Gastroesophageal sphincter (tissue), 4 donors: ENCODE measurements around the gene PCDHA6. TPM values are rescaled to one million over a fixed set of nuclear protein-coding genes. Genes with fewer than 3 reads are reported as not detected.

Source experiments
- ATAC-seq: fragments of 150-250 bp; one replicate; pipeline ENCODE4 v1.9.1; 2016; ENCODE audit warnings: mild to moderate bottlenecking, moderate library complexity
- H3K27ac ChIP-seq, 4 donors: fragments of 200-600 bp; sonication (generic) in 3 of 4; 1 replicate in 3 of 4; 2 replicates in 1 of 4; pipeline ENCODE4 v1.5.1; 2016 to 2019
- H3K27me3 ChIP-seq: fragments of 200-600 bp; sonication (generic); one replicate; pipeline ENCODE4 v1.5.1; 2019
- H3K36me3 ChIP-seq, 2 donors: fragments of 200-600 bp; sonication (generic); one replicate each; pipeline ENCODE4 v1.5.1; 2019; ENCODE audit warnings: control low read depth in 1 of 2
- H3K4me1 ChIP-seq, 3 donors: fragments of 200-600 bp; sonication (generic); 1 replicate in 2 of 3; 2 replicates in 1 of 3; pipeline ENCODE4 v1.5.1; 2016 to 2019; ENCODE audit warnings: control low read depth in 2 of 3
- H3K4me3 ChIP-seq, 2 donors: fragments of 200-600 bp; sonication (generic); one replicate each; pipeline ENCODE4 v1.5.1; 2019; ENCODE audit warnings: mild to moderate bottlenecking in 1 of 2, moderate library complexity in 1 of 2
- H3K9me3 ChIP-seq, 3 donors: fragments of 200-600 bp; sonication (generic); one replicate each; pipeline ENCODE4 v1.5.1; 2017 to 2019; ENCODE audit warnings: control low read depth in 2 of 3
- CTCF ChIP-seq, 4 experiments: fragments of 200-600 bp in 2 of 4; fragments of 450-650 bp in 2 of 4; sonication (generic) in 1 of 4; IDR thresholded peaks; one replicate each; pipeline ENCODE4 v1.5.1; 2017 to 2019; ENCODE audit warnings: antibody characterized with exemption in 4 of 4, mild to moderate bottlenecking in 2 of 4, moderate library complexity in 2 of 4
- EP300 ChIP-seq: sonication (generic); formaldehyde crosslinking; IDR thresholded peaks from one replicate; pipeline ENCODE4 v1.6.1; 2017; ENCODE audit warnings: antibody characterized with exemption, mild to moderate bottlenecking
- POLR2A ChIP-seq, 2 donors: fragments of 450-650 bp; IDR thresholded peaks; one replicate each; pipeline ENCODE4 v1.6.1; 2017; ENCODE audit warnings: antibody characterized with exemption in 2 of 2, mild to moderate bottlenecking in 2 of 2, moderate library complexity in 1 of 2
- POLR2AphosphoS5 ChIP-seq: sonication (generic); formaldehyde crosslinking; IDR thresholded peaks from one replicate; pipeline ENCODE4 v1.6.1; 2017; ENCODE audit warnings: antibody characterized with exemption
- WGBS, 2 donors: methylation state at CpG; one replicate each; pipeline ENCODE4 v1.1.5; 2018; ENCODE audit warnings: low coverage in 1 of 2; 5-methylcytosine and 5-hydroxymethylcytosine counted together
- total RNA-seq, 4 donors: library from RNA; depleted of rRNA; stranded (reverse); fragments of >200 nt; gene quantifications; one replicate each; pipeline ENCODE4 v1.1.0, GENCODE V29; 2016

PCDHA6 gene
- total RNA-seq, 4 donors from 2014 or later, result 0.31 to 1.4 (median 0.73) TPM

- TF ChIP-seq EP300 (no peak), CTCF (IDR thresholded peaks at IDR 0.05) (no peak), POLR2AphosphoS5 (no peak), POLR2A (IDR thresholded peaks at IDR 0.05) (no peak)
- H3K36me3 ChIP-seq, result no peaks in the 10 kb centered on the region
- H3K4me3 ChIP-seq, result no peak overlapping the region
- peaks cover 69% of the 10 kb centered on the region for H3K27me3 ChIP-seq
- WGBS, 2 donors, result no CpG with 5 or more reads among the region's 37 CpGs
- no peak for ATAC-seq
- H3K27ac ChIP-seq, result no peak overlapping the region
- no peaks in the 10 kb centered on the region for H3K4me1 ChIP-seq
- peaks cover 0 to 42% (median 0%) of the 10 kb centered on the region in 3 donors for H3K9me3 ChIP-seq
Observed at GRCh38 chr5:140877262-140877581, 49.5 kb downstream of the PCDHA6 start.

Other genes with a start within 250 kb of the PCDHA6 start
- 10 to 100 TPM; 20.4 to 84.5 (median 37.9) TPM for gene CD14, start 194.8 kb upstream of the PCDHA6 start, total RNA-seq
- gene TMCO6, start 188.5 kb upstream of the PCDHA6 start, total RNA-seq, result 10 to 100 TPM; 10.9 to 72.1 (median 26.7) TPM
- 10 to 100 TPM; 38.6 to 61.5 (median 46.1) TPM for gene NDUFA2, start 180.3 kb upstream of the PCDHA6 start, total RNA-seq
- gene IK, start 180.1 kb upstream of the PCDHA6 start, total RNA-seq, result 100 to 1,000 TPM; 130 to 168 (median 131) TPM
- 10 to 100 TPM; 15.6 to 25.1 (median 16.9) TPM for gene WDR55, start 163.1 kb upstream of the PCDHA6 start, total RNA-seq
- gene DND1, start 154.4 kb upstream of the PCDHA6 start, total RNA-seq, result under 1 TPM in 3 of 4 donors, not detected in 1; 0.19 to 0.67 (median 0.62) TPM
- gene HARS1, start 136.6 kb upstream of the PCDHA6 start, total RNA-seq, result 10 to 100 TPM; 65.9 to 67.9 (median 67.1) TPM
- 10 to 100 TPM; 16.0 to 41.6 (median 25.5) TPM for gene HARS2, start 136.5 kb upstream of the PCDHA6 start, total RNA-seq
- 10 to 100 TPM; 35.8 to 47.2 (median 45.0) TPM for gene ZMAT2, start 127.5 kb upstream of the PCDHA6 start, total RNA-seq
- not detected for gene PCDHA1, start 41.8 kb upstream of the PCDHA6 start, total RNA-seq
- gene PCDHA2, start 33.1 kb upstream of the PCDHA6 start, total RNA-seq, result under 1 TPM in 2 of 4 donors, not detected in 2; 0.19 to 0.27 TPM
- 1 to 10 TPM in 1 of 4 donors, under 1 TPM in 3; 0.32 to 1.4 (median 0.70) TPM for gene PCDHA3, start 26.9 kb upstream of the PCDHA6 start, total RNA-seq
- under 1 TPM in 3 of 4 donors, not detected in 1; 0.13 to 0.96 (median 0.31) TPM for gene PCDHA4, start 20.9 kb upstream of the PCDHA6 start, total RNA-seq
- under 1 TPM in 3 of 4 donors, not detected in 1; 0.27 to 0.31 (median 0.27) TPM for gene PCDHA5, start 6.3 kb upstream of the PCDHA6 start, total RNA-seq
- under 1 TPM in 3 of 4 donors, not detected in 1; 0.27 to 0.47 (median 0.35) TPM for gene PCDHA7, start 6.3 kb downstream of the PCDHA6 start, total RNA-seq
- gene PCDHA8, start 13.2 kb downstream of the PCDHA6 start, total RNA-seq, result under 1 TPM in 1 of 4 donors, not detected in 3; 0.15 TPM
- gene PCDHA9, start 20.4 kb downstream of the PCDHA6 start, total RNA-seq, result under 1 TPM in 3 of 4 donors, not detected in 1; 0.13 to 0.47 (median 0.23) TPM
- gene PCDHA10, start 27.9 kb downstream of the PCDHA6 start, total RNA-seq, result 1 to 10 TPM in 3 of 4 donors, under 1 TPM in 1; 0.94 to 2.5 (median 1.4) TPM
- 1 to 10 TPM in 1 of 4 donors, under 1 TPM in 3; 0.13 to 1.9 (median 0.89) TPM for gene PCDHA11, start 41.0 kb downstream of the PCDHA6 start, total RNA-seq
- gene PCDHA12, start 47.3 kb downstream of the PCDHA6 start, total RNA-seq, result 1 to 10 TPM in 3 of 4 donors, under 1 TPM in 1; 0.54 to 4.7 (median 1.5) TPM
- gene PCDHA13, start 54.2 kb downstream of the PCDHA6 start, total RNA-seq, result 1 to 10 TPM in 2 of 4 donors, under 1 TPM in 2; 0.22 to 2.5 (median 0.79) TPM
- gene PCDHAC1, start 98.3 kb downstream of the PCDHA6 start, total RNA-seq, result 1 to 10 TPM in 2 of 4 donors, under 1 TPM in 2; 0.47 to 6.6 (median 1.4) TPM
- gene PCDHAC2, start 138.5 kb downstream of the PCDHA6 start, total RNA-seq, result 10 to 100 TPM in 3 of 4 donors, 1 to 10 TPM in 1; 1.6 to 25.9 (median 13.9) TPM
- under 1 TPM in 2 of 4 donors, not detected in 2; 0.05 to 0.13 TPM for gene PCDHB1, start 223.4 kb downstream of the PCDHA6 start, total RNA-seq